SU-DHL-6 (cell line): ENCODE results near the gene DUOXA1.
A peak's percentile ranks its signal among the peaks of the same experiment; 100 is the strongest.

Experiments
- H2AFZ ChIP-seq: fragments of 200-600 bp; sonication (generic); 2 replicates; pipeline ENCODE4 v1.6.1; 2014; ENCODE audit warnings: low read depth, mild to moderate bottlenecking, moderate library complexity, mixed read lengths, antibody characterized with exemption, low read length; ENCODE audit not compliant: severe bottlenecking
- H3F3A ChIP-seq: fragments of 200-600 bp; shearing (Covaris generic); 2 replicates; pipeline ENCODE4 v1.6.0; 2016; ENCODE audit warnings: antibody characterized with exemption, mild to moderate bottlenecking; ENCODE audit not compliant: insufficient read depth
- H3K27ac ChIP-seq: fragments of 200-600 bp; sonication (generic); 2 replicates; pipeline ENCODE4 v1.5.1; 2016; ENCODE audit warnings: low read depth, mild to moderate bottlenecking, low read length, moderate library complexity, mixed read lengths
- H3K27me3 ChIP-seq: fragments of 200-600 bp; sonication (generic), shearing (Covaris generic); 2 replicates; pipeline ENCODE4 v1.6.0; 2014; ENCODE audit warnings: mild to moderate bottlenecking, low read length
- H3K36me3 ChIP-seq: fragments of 200-600 bp; sonication (generic); 2 replicates; pipeline ENCODE4 v1.6.1; 2014; ENCODE audit warnings: mild to moderate bottlenecking, low read length, mixed read lengths
- H3K4me2 ChIP-seq: fragments of 300-600, 200-600 bp; shearing (Covaris generic), sonication (generic); 2 replicates; pipeline ENCODE4 v1.6.0; 2014; ENCODE audit warnings: low read length, low read depth, mild to moderate bottlenecking; ENCODE audit not compliant: poor library complexity, severe bottlenecking
- H3K4me3 ChIP-seq: fragments of 200-600 bp; sonication (generic); 2 replicates; pipeline ENCODE4 v1.5.1; 2014; ENCODE audit warnings: antibody characterized with exemption, low read length, mild to moderate bottlenecking, mixed read lengths; ENCODE audit not compliant: insufficient read depth, poor library complexity, severe bottlenecking
- H3K79me2 ChIP-seq: fragments of 200-600 bp; sonication (generic); 2 replicates; pipeline ENCODE4 v1.6.1; 2014; ENCODE audit warnings: mild to moderate bottlenecking, low read length, moderate library complexity; ENCODE audit not compliant: insufficient read depth
- H3K9ac ChIP-seq: fragments of 200-600 bp; sonication (generic); 2 replicates; pipeline ENCODE4 v1.7.0; 2014; ENCODE audit warnings: mild to moderate bottlenecking, low read length
- H3K9me2 ChIP-seq: fragments of 200-600 bp; sonication (generic); replicated peaks from 2 replicates; pipeline ENCODE4 v1.6.1; 2014; ENCODE audit warnings: low read length; ENCODE audit not compliant: insufficient read depth
- H3K9me3 ChIP-seq: fragments of 200-600 bp; sonication (generic); 2 replicates; pipeline ENCODE4 v1.6.1; 2014; ENCODE audit warnings: low read length, mixed read lengths; ENCODE audit not compliant: insufficient read depth
- H4K20me1 ChIP-seq: fragments of 200-600 bp; sonication (generic); 2 replicates; pipeline ENCODE4 v1.6.1; 2014; ENCODE audit warnings: low read depth, mild to moderate bottlenecking, antibody characterized with exemption, low read length, moderate library complexity, mixed read lengths
- EZH2phosphoT487 ChIP-seq: fragments of 200-600 bp; sonication (generic), shearing (Covaris generic); conservative IDR thresholded peaks from 2 replicates; pipeline ENCODE4 v1.6.1; 2018; ENCODE audit warnings: mild to moderate bottlenecking, antibody characterized with exemption, low read length, moderate library complexity, mixed read lengths
- TF ChIP-seq, protein P1 (sequence below): fragments of 200-600 bp; sonication (generic); IDR thresholded peaks from one replicate; pipeline ENCODE4 v1.5.1; 2017; ENCODE audit warnings: antibody characterized with exemption, mild to moderate bottlenecking, low read length, moderate library complexity; ENCODE audit not compliant: insufficient read depth, poor library complexity, severe bottlenecking

DUOXA1 gene

GRCh38 chr15:45115312-45115820 is 14.3 kb downstream of the DUOXA1 start:
- no peak overlapping the region for H2AFZ ChIP-seq
- TF ChIP-seq, protein P1, sequence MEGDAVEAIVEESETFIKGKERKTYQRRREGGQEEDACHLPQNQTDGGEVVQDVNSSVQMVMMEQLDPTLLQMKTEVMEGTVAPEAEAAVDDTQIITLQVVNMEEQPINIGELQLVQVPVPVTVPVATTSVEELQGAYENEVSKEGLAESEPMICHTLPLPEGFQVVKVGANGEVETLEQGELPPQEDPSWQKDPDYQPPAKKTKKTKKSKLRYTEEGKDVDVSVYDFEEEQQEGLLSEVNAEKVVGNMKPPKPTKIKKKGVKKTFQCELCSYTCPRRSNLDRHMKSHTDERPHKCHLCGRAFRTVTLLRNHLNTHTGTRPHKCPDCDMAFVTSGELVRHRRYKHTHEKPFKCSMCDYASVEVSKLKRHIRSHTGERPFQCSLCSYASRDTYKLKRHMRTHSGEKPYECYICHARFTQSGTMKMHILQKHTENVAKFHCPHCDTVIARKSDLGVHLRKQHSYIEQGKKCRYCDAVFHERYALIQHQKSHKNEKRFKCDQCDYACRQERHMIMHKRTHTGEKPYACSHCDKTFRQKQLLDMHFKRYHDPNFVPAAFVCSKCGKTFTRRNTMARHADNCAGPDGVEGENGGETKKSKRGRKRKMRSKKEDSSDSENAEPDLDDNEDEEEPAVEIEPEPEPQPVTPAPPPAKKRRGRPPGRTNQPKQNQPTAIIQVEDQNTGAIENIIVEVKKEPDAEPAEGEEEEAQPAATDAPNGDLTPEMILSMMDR: no peak
- TF ChIP-seq EZH2phosphoT487: no peak
- H3K27me3 ChIP-seq: no peaks in the 10 kb centered on the region

DNA sequence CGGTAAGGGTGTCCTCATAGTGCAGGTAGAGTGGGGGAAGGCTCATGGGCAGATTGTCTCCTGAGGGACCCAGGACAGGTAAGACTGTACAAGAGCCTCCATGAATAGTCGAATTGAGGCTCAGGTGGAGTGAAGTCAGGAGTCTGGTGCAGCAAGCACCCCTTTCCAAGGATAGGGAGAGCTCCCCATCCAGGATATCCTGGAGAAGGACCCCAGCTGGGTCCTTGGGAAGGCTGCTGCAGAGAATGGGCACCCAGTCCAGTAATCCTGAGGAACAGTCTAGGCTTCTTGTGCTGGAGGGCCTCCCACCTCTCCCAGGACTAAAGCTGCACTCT is 15.0 kb downstream of the DUOXA1 start:
- H3K9me3 ChIP-seq: no peaks in the 10 kb centered on the region
- H3K27me3 ChIP-seq: no peaks in the 10 kb centered on the region
- H3K79me2 ChIP-seq: no peaks in the 10 kb centered on the region
- no peak overlapping the region for H2AFZ ChIP-seq
- H3F3A ChIP-seq: no peaks in the 10 kb centered on the region
- no peak overlapping the region for H3K4me2 ChIP-seq
- TF ChIP-seq, protein P1: no peak
- TF ChIP-seq EZH2phosphoT487: no peak
- no peaks in the 10 kb centered on the region for H3K36me3 ChIP-seq
- H3K4me3 ChIP-seq: no peak overlapping the region
- no peaks in the 10 kb centered on the region for H3K9me2 ChIP-seq
- H4K20me1 ChIP-seq: no peaks in the 10 kb centered on the region
- H3K9ac ChIP-seq: no peak overlapping the region
- no peak overlapping the region for H3K27ac ChIP-seq

More at GRCh38 chr15:45115312-45115820, 14.3 kb downstream of the DUOXA1 start:
- no peak overlapping the region for H3K4me3 ChIP-seq
- H3K79me2 ChIP-seq: no peaks in the 10 kb centered on the region
- no peaks in the 10 kb centered on the region for H3K9me2 ChIP-seq
- H3K9ac ChIP-seq: no peak overlapping the region
- H3F3A ChIP-seq: no peaks in the 10 kb centered on the region
- H3K9me3 ChIP-seq: no peaks in the 10 kb centered on the region
- no peak overlapping the region for H3K4me2 ChIP-seq
- no peaks in the 10 kb centered on the region for H3K36me3 ChIP-seq
- H4K20me1 ChIP-seq: no peaks in the 10 kb centered on the region
- H3K27ac ChIP-seq: no peak overlapping the region

GRCh38 chr15:45114076-45114750 is 15.5 kb downstream of the DUOXA1 start, which contains the start of the genes DUOX2 and DUOXA2:
DUOX2 (minus strand) TSS chr15:45114172; CDS start chr15:45113411, 761 bp downstream.
DUOXA2 (plus strand) TSS chr15:45114326; CDS start chr15:45114606, 280 bp downstream.
- H3K9ac ChIP-seq: no peak within 1 kb of the TSS
- no peaks in the 10 kb centered on the region for H3K9me2 ChIP-seq
- H3K27me3 ChIP-seq: no peaks in the 10 kb centered on the region

More at GRCh38 chr15:45114076-45114750, 15.5 kb downstream of the DUOXA1 start, which contains the start of the genes DUOX2 and DUOXA2:
- H3K9me3 ChIP-seq: no peaks in the 10 kb centered on the region
- H3K79me2 ChIP-seq: no peaks in the 10 kb centered on the region
- no peak within 1 kb of the TSS for H3K4me3 ChIP-seq
- H3F3A ChIP-seq: no peaks in the 10 kb centered on the region
- H4K20me1 ChIP-seq: no peaks in the 10 kb centered on the region
- TF ChIP-seq EZH2phosphoT487: no peak
- TF ChIP-seq, protein P1: no peak
- H3K27ac ChIP-seq: no peak within 1 kb of the TSS
- no peak within 1 kb of the TSS for H2AFZ ChIP-seq
- H3K36me3 ChIP-seq: no peaks in the 10 kb centered on the region
- peak within 1 kb of the TSS; percentile 17 for H3K4me2 ChIP-seq
